Ovary (tissue), 9 donors: ENCODE measurements around the gene SURF4. TPM values are rescaled to one million over a fixed set of nuclear protein-coding genes. Genes with fewer than 3 reads are reported as not detected.

Source experiments
- DNase-seq, 5 donors: peaks; one replicate each; pipeline ENCODE4 v3.0.0-alpha.2; 2019 to 2020
- H3K27ac ChIP-seq, 2 donors: fragments of 200-600 bp; one replicate each; pipeline versions ENCODE4 v1.5.1 to v1.8.0; 2019 to 2022
- H3K27me3 ChIP-seq: fragments of 200-600 bp; one replicate; pipeline ENCODE4 v1.8.0; 2022
- H3K36me3 ChIP-seq: fragments of 200-600 bp; sonication (generic); one replicate; pipeline ENCODE4 v1.5.1; 2019
- H3K4me1 ChIP-seq: one replicate; pipeline ENCODE4 v1.8.1; 2013; ENCODE audit warnings: mild to moderate bottlenecking, moderate library complexity; ENCODE audit not compliant: insufficient read depth
- H3K4me3 ChIP-seq: fragments of 200-600 bp; sonication (generic); one replicate; pipeline ENCODE4 v1.5.1; 2017
- H3K9me3 ChIP-seq, 2 donors: fragments of 200-600 bp in 1 of 2; sonication (generic) in 1 of 2; one replicate each; pipeline versions ENCODE4 v1.5.1 to v1.8.1; 2013 to 2019; ENCODE audit warnings: mild to moderate bottlenecking in 1 of 2, moderate library complexity in 1 of 2
- EP300 ChIP-seq: sonication (generic); formaldehyde crosslinking; IDR thresholded peaks from one replicate; pipeline ENCODE4 v1.6.1; 2017; ENCODE audit warnings: antibody characterized with exemption
- POLR2A ChIP-seq: fragments of 450-650 bp; IDR thresholded peaks from one replicate; pipeline ENCODE4 v1.6.1; 2017; ENCODE audit warnings: antibody characterized with exemption, mild to moderate bottlenecking, moderate library complexity
- WGBS, 3 donors: extraction: QIAGEN DNeasy Blood & Tissue Kit in 1 of 3; methylation state at CpG; one replicate each; pipeline versions ENCODE4 v1.1.5 to v1.1.7; 2013 to 2017; 5-methylcytosine and 5-hydroxymethylcytosine counted together
- intact Hi-C, 4 donors: fragments of 100-400 bp; cut with DNase I; formaldehyde crosslinking; loops; one replicate each; pipeline versions ENCODE4 v1.11.0 to v1.15.1; 2022 to 2023
- polyA plus RNA-seq, 2 donors: library from polyadenylated mRNA; stranded (reverse); fragments of 200-250 nt in 1 of 2; fragments of 350-450 nt in 1 of 2; fragmentation: Illumina TruSeq in 1 of 2; extraction: RNeasy Lipid Tissue Mini Kit (QIAGEN cat#74804) in 1 of 2; gene quantifications; one replicate each; pipeline ENCODE4 v1.2.3, GENCODE V29; 2013 to 2014
- total RNA-seq, 7 donors: library from RNA; depleted of rRNA in 2 of 7; stranded (reverse); fragments of >200 nt in 2 of 7; fragmentation: NEBNext Ultra II Directional in 3 of 7; extraction: Animal tissue kit (Norgen Biotek cat#: 25700) in 3 of 7; gene quantifications; one replicate each; pipeline versions ENCODE4 v1.1.0 to v1.2.4, GENCODE V29; 2016 to 2023
- TF ChIP-seq, protein P1 (sequence below), 3 donors: fragments of 450-650 bp in 2 of 3; fragments of 200-600 bp in 1 of 3; IDR thresholded peaks; one replicate each; pipeline versions ENCODE4 v1.5.1 to v1.8.0; 2016 to 2022; ENCODE audit warnings: antibody characterized with exemption in 3 of 3, mild to moderate bottlenecking in 1 of 3
- donor health status: DM: no; HTN: no; CAD: no; lungs with moderate emphysema.
- donor health status: DM: no; HTN: no; CAD: no.
- donor health status: Bipolar disorder and iron deficiency.
- donor health status: DM: yes; HTN: yes; CAD: no.
- donor health status: DM: no; HTN: no; CAD: no.
- donor health status: DM: yes; HTN: yes; CAD: no.

SURF4 gene
- total and polyA plus RNA-seq, 9 donors: 58.7 to 165 (median 107) TPM

GRCh38 chr9:133385452-133385851, 9.6 kb upstream of the SURF4 start:
- no peak for DNase-seq
- WGBS, 3 donors: 84 to 87% (median 86%) methylated on average over 14 of the region's 14 CpGs
- TF ChIP-seq, protein P1, sequence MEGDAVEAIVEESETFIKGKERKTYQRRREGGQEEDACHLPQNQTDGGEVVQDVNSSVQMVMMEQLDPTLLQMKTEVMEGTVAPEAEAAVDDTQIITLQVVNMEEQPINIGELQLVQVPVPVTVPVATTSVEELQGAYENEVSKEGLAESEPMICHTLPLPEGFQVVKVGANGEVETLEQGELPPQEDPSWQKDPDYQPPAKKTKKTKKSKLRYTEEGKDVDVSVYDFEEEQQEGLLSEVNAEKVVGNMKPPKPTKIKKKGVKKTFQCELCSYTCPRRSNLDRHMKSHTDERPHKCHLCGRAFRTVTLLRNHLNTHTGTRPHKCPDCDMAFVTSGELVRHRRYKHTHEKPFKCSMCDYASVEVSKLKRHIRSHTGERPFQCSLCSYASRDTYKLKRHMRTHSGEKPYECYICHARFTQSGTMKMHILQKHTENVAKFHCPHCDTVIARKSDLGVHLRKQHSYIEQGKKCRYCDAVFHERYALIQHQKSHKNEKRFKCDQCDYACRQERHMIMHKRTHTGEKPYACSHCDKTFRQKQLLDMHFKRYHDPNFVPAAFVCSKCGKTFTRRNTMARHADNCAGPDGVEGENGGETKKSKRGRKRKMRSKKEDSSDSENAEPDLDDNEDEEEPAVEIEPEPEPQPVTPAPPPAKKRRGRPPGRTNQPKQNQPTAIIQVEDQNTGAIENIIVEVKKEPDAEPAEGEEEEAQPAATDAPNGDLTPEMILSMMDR (IDR thresholded peaks at IDR 0.05): no peak
- TF ChIP-seq POLR2A (no peak), EP300 (no peak)
- intact Hi-C loops: no loop called here
- Histone ChIP-seq H3K4me1 (no peaks in the 10 kb centered on the region), H3K9me3 (no peaks in the 10 kb centered on the region), H3K4me3 (no peak overlapping the region), H3K27me3 (no peaks in the 10 kb centered on the region), H3K27ac (no peak overlapping the region), H3K36me3 (no peaks in the 10 kb centered on the region)

DNA sequence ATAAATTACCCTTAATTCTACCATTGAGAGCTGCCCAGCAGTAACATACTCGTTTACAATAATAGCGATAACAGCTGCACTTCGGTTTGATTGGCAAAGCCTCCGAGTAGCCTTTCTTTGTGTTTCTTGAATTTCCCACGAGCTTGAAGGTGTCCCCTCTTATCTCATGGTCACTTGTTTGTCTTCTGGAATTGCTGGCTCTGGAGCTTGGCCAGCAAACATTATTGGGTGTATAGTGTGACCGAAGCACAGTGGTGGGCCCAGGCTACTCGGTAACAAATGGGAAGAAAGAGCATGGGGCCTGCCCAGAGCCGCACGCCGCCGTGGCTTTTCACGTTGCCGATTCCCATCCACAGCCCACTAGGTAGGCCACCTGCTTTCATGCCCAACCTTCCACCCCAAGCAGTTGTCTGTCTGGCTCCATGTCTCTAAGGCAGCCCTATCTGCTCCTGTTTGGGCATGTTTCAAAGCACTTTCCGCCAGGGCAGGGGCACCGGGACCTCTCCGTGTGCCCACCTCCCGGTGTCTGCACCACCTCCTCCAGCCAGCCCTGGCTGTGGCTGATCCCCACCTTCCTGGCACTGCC, 9.0 kb upstream of the SURF4 start:
- no peak overlapping the region for H3K4me3 ChIP-seq
- H3K36me3 ChIP-seq: no peaks in the 10 kb centered on the region
- no peaks in the 10 kb centered on the region for H3K9me3 ChIP-seq
- H3K27me3 ChIP-seq: no peaks in the 10 kb centered on the region
- H3K27ac ChIP-seq: no peak overlapping the region
- no peak for TF ChIP-seq POLR2A
- TF ChIP-seq, protein P1 (IDR thresholded peaks at IDR 0.05): no peak
- no peak for TF ChIP-seq EP300
- 88 to 90% (median 89%) methylated on average over 17 of the region's 17 CpGs for WGBS, 3 donors
- no peaks in the 10 kb centered on the region for H3K4me1 ChIP-seq
- DNase-seq: no peak
- intact Hi-C loops: no loop called here

GRCh38 chr9:133383438-133383837, 7.6 kb upstream of the SURF4 start:
- H3K9me3 ChIP-seq: no peaks in the 10 kb centered on the region
- WGBS, 3 donors: 86 to 97% (median 93%) methylated on average over 3 of the region's 3 CpGs
- intact Hi-C loops: no loop called here
- no peak for DNase-seq
- H3K4me3 ChIP-seq: no peak overlapping the region
- no peaks in the 10 kb centered on the region for H3K4me1 ChIP-seq
- H3K27me3 ChIP-seq: no peaks in the 10 kb centered on the region
- TF ChIP-seq, protein P1 (IDR thresholded peaks at IDR 0.05): no peak
- TF ChIP-seq EP300 (no peak), POLR2A (no peak)
- H3K27ac ChIP-seq: no peak overlapping the region
- H3K36me3 ChIP-seq: no peaks in the 10 kb centered on the region

DNA sequence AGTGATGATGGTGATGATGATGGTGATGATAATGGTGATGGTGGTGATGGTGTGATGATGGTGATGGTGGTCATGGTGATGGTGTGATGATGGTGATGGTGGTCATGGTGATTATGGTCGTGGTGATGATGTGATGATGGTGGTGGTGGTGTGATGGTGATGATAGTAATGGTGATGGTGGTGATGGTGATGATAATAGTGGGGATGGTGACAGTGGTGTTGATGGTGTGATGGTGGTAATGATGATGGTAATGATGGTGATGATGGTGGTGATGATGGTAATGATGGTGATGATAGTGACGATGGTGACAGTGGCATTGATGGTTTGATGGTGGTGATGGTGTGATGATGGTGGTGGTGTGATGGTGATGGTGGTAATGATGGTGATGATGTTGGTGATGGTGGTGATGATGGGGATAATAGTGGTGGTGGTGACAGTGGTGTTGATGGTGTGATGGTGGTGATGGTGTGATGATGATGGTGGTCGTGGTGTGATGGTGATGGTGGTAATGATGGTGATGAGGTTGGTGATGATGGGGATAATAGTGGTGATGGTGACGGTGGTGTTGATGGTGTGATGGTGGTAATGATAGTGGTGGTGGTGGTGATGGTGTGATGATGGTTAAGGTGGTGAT, 6.8 kb upstream of the SURF4 start:
- DNase-seq: no peak
- WGBS, 3 donors: 89 to 97% (median 93%) methylated on average over 4 of the region's 4 CpGs
- Histone ChIP-seq H3K27me3 (no peaks in the 10 kb centered on the region), H3K4me1 (no peaks in the 10 kb centered on the region), H3K27ac (no peak overlapping the region), H3K36me3 (no peaks in the 10 kb centered on the region), H3K9me3 (no peaks in the 10 kb centered on the region), H3K4me3 (no peak overlapping the region)
- no peak for TF ChIP-seq POLR2A
- intact Hi-C loops: no loop called here

DNA sequence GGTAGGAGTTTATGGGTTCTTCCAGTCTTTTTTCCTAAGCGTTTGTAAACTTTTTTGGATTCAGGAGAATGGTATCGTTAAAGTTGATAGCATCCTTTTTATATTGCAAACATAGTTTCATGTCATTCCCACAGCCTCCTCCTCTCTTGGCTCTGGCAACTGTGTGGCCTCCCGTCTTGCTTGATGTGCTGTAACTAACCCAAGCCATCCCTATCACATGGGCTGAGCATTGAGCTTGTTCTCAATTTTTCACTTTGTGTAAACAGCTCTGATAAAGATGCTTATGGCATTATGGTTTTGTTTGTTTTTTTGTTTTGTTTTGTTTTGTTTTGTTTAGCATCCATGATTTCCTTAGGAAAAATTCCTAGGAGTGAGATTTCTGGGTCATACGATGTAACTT, 4.9 kb upstream of the SURF4 start:
- Histone ChIP-seq H3K4me1 (no peaks in the 10 kb centered on the region), H3K27me3 (no peaks in the 10 kb centered on the region), H3K9me3 (no peaks in the 10 kb centered on the region), H3K27ac (no peak overlapping the region), H3K36me3 (no peaks in the 10 kb centered on the region), H3K4me3 (no peak overlapping the region)
- TF ChIP-seq, protein P1 (IDR thresholded peaks at IDR 0.05): no peak
- TF ChIP-seq POLR2A: no peak
- TF ChIP-seq EP300: no peak
- DNase-seq: no peak
- 67 to 72% (median 70%) methylated on average over 4 of the region's 4 CpGs for WGBS, 3 donors
- intact Hi-C loops: no loop called here
